ENCODE measurements around the gene POLK.
"Not testable (repeated sequence)": the region's sequence is repeated elsewhere in the genome, so short reads cannot be mapped to it uniquely, and the experiment has no call there.

POLK gene

GRCh38 chr5:75511435-75512382 lies at the start of gene POLK, which contains the start of gene CERT1:
Gene POLK, plus strand, starts transcription at chr5:75511891.
Gene CERT1, minus strand, starts transcription at chr5:75511629. Its CDS starts 422 bp downstream, at chr5:75511207.
- peak; percentile 99 for DNase-seq

GRCh38 chr5:75463726-75464125 lies 48.0 kb upstream of the POLK start:
- DNase-seq, result no peak

GRCh38 chr5:75465480-75465879 lies 46.2 kb upstream of the POLK start:
- no peak for DNase-seq

GRCh38 chr5:75466006-75466716 lies 45.5 kb upstream of the POLK start:
- no peak for DNase-seq

GRCh38 chr5:75468593-75468992 lies 43.1 kb upstream of the POLK start:
- DNase-seq, result no peak

GRCh38 chr5:75469017-75469416 lies 42.7 kb upstream of the POLK start:
- no peak for DNase-seq

GRCh38 chr5:75471193-75471592 lies 40.5 kb upstream of the POLK start:
- no peak for DNase-seq

- no peak for DNase-seq
Measured at GRCh38 chr5:75472973-75473372, 38.7 kb upstream of the POLK start.

GRCh38 chr5:75473463-75473862 lies 38.2 kb upstream of the POLK start:
- no peak for DNase-seq

GRCh38 chr5:75475364-75475763 lies 36.3 kb upstream of the POLK start:
- no peak for DNase-seq

- no peak for DNase-seq
Measured at GRCh38 chr5:75481024-75481423, 30.7 kb upstream of the POLK start.

- no peak for DNase-seq
Measured at GRCh38 chr5:75482482-75482881, 29.2 kb upstream of the POLK start.

GRCh38 chr5:75484605-75485004 lies 27.1 kb upstream of the POLK start:
- no peak for DNase-seq

- DNase-seq, result not testable (repeated sequence)
Measured at GRCh38 chr5:75489847-75490246, 21.8 kb upstream of the POLK start.

- no peak for DNase-seq
Measured at GRCh38 chr5:75491621-75492020, 20.1 kb upstream of the POLK start.

- DNase-seq, result no peak
Measured at GRCh38 chr5:75496026-75496425, 15.7 kb upstream of the POLK start.

- no peak for DNase-seq
Measured at GRCh38 chr5:75498208-75498777, 13.4 kb upstream of the POLK start.

GRCh38 chr5:75498875-75499274 lies 12.8 kb upstream of the POLK start:
- DNase-seq, result not testable (repeated sequence)

- DNase-seq, result not testable (repeated sequence)
Measured at GRCh38 chr5:75505112-75505511, 6.6 kb upstream of the POLK start.

- DNase-seq, result no peak
Measured at GRCh38 chr5:75507841-75508240, 3.9 kb upstream of the POLK start.

- no peak for DNase-seq
Measured at GRCh38 chr5:75509546-75509945, 2.1 kb upstream of the POLK start.

GRCh38 chr5:75509956-75510355 lies 1.7 kb upstream of the POLK start:
- DNase-seq, result peak; percentile 5

- no peak for DNase-seq
Measured at GRCh38 chr5:75510417-75510835, 1.3 kb upstream of the POLK start.

Measured in fibroblast of skin of right quadriceps (primary cell).